ENCODE results near the gene JUND. TPM values are rescaled to one million over a fixed set of nuclear protein-coding genes. Genes with fewer than 3 reads are reported as not detected.

The JUND gene
- total RNA-seq, 2 experiments from 2014 or later, result 254 to 311 TPM

- Mint-ChIP-seq H3K27me3 (peaks cover 14% of the 10 kb centered on the region), H3K9me3 (ENCODE audit: low read depth) (no peaks in the 10 kb centered on the region), H3K27ac (no peak overlapping the region), H3K36me3 (ENCODE audit: low read depth) (no peaks in the 10 kb centered on the region), H3K4me3 (no peak overlapping the region), H3K4me1 (no peaks in the 10 kb centered on the region)
- CTCF ChIA-PET, result interaction anchor here (0.9 kb wide), 1 partner anchor 10 kb away, joined by 3 read pairs; no protein-coding TSS in a partner anchor
- ATAC-seq, result no peak
- intact Hi-C loops (cut with DNase I, micrococcal nuclease), result no loop called here
- POLR2A ChIA-PET, result no interaction called here
- DNase-seq, result no peak
Observed at GRCh38 chr19:18257503-18258470, 23.6 kb downstream of the JUND start.

GRCh38 chr19:18254546-18255503 is 26.6 kb downstream of the JUND start:
- no peaks in the 10 kb centered on the region for H3K36me3 Mint-ChIP-seq (ENCODE audit: low read depth)
- peaks cover 21% of the 10 kb centered on the region for H3K27me3 Mint-ChIP-seq
- no peak for DNase-seq
- H3K4me1 Mint-ChIP-seq, result no peaks in the 10 kb centered on the region
- ChIA-PET CTCF (interaction anchor here (0.6 to 2.3 kb wide), 16 partner anchors 10 to 143 kb away, joined by 3 to 9 read pairs (median 4); partner anchors contain the start of gene LSM4), POLR2A (interaction anchor here (0.7 to 1.0 kb wide), 2 partner anchors 74 to 76 kb away, joined by 3 read pairs; no protein-coding TSS in a partner anchor)
- H3K4me3 Mint-ChIP-seq, result no peak overlapping the region
- H3K27ac Mint-ChIP-seq, result no peak overlapping the region
- intact Hi-C loops (cut with DNase I, micrococcal nuclease), result loop anchor here in 1 of 2 experiments (5.0 kb wide), 1 partner anchor 248 kb away; the partner anchor contains the start of gene ARRDC2
- H3K9me3 Mint-ChIP-seq (ENCODE audit: low read depth), result no peaks in the 10 kb centered on the region
- ATAC-seq, result no peak

GRCh38 chr19:18253716-18254115 is 27.7 kb downstream of the JUND start:
- DNase-seq (no peak), ATAC-seq (no peak)
- no peak overlapping the region for H3K27ac Mint-ChIP-seq
- ChIA-PET CTCF (interaction anchor here (0.6 to 2.3 kb wide), 9 partner anchors 9 to 489 kb away, joined by 3 to 13 read pairs (median 4); no protein-coding TSS in a partner anchor), POLR2A (no interaction called here)
- H3K4me1 Mint-ChIP-seq, result no peaks in the 10 kb centered on the region
- H3K4me3 Mint-ChIP-seq, result no peak overlapping the region
- H3K9me3 Mint-ChIP-seq (ENCODE audit: low read depth), result no peaks in the 10 kb centered on the region
- H3K36me3 Mint-ChIP-seq (ENCODE audit: low read depth), result no peaks in the 10 kb centered on the region
- intact Hi-C loops (cut with DNase I, micrococcal nuclease), result loop anchor here (2.0 to 5.0 kb wide), 2 partner anchors 246 to 247 kb away; partner anchors contain the start of gene ARRDC2 (in 1 of the 2)
- H3K27me3 Mint-ChIP-seq, result peaks cover 21% of the 10 kb centered on the region

- H3K4me3 Mint-ChIP-seq, result no peak overlapping the region
- intact Hi-C loops (cut with DNase I, micrococcal nuclease), result loop anchor here (2.0 to 5.0 kb wide), 2 partner anchors 246 kb away; partner anchors contain the start of gene ARRDC2 (in 1 of the 2)
- H3K36me3 Mint-ChIP-seq (ENCODE audit: low read depth), result no peaks in the 10 kb centered on the region
- no peak for ATAC-seq
- POLR2A ChIA-PET, result interaction anchor here (0.7 kb wide), 1 partner anchor 546 kb away, joined by 5 read pairs; no protein-coding TSS in a partner anchor
- H3K9me3 Mint-ChIP-seq (ENCODE audit: low read depth), result no peaks in the 10 kb centered on the region
- DNase-seq, result no peak
- CTCF ChIA-PET, result interaction anchor here (0.6 to 2.3 kb wide), 12 partner anchors 8 to 490 kb away, joined by 3 to 13 read pairs (median 4); no protein-coding TSS in a partner anchor
- H3K27ac Mint-ChIP-seq, result no peak overlapping the region
- H3K4me1 Mint-ChIP-seq, result no peaks in the 10 kb centered on the region
- peaks cover 21% of the 10 kb centered on the region for H3K27me3 Mint-ChIP-seq
Observed at GRCh38 chr19:18253130-18253529, 28.3 kb downstream of the JUND start.

GRCh38 chr19:18252370-18252717 is 29.1 kb downstream of the JUND start:
- Mint-ChIP-seq H3K4me1 (no peaks in the 10 kb centered on the region), H3K27me3 (peaks cover 21% of the 10 kb centered on the region), H3K27ac (no peak overlapping the region), H3K4me3 (no peak overlapping the region), H3K9me3 (ENCODE audit: low read depth) (no peaks in the 10 kb centered on the region), H3K36me3 (ENCODE audit: low read depth) (no peaks in the 10 kb centered on the region)
- CTCF ChIA-PET, result interaction anchor here (0.6 to 2.1 kb wide), 20 partner anchors 9 to 285 kb away, joined by 3 to 13 read pairs (median 4); no protein-coding TSS in a partner anchor
- DNase-seq, result no peak
- intact Hi-C loops (cut with DNase I, micrococcal nuclease), result loop anchor here (1.0 to 5.0 kb wide), 8 partner anchors 44 to 246 kb away; partner anchors contain the start of genes ARRDC2 (in 1 of the 2) and RAB3A (in 1 of the 2)
- POLR2A ChIA-PET, result no interaction called here
- no peak for ATAC-seq

GRCh38 chr19:18251587-18252369 is 29.6 kb downstream of the JUND start:
- intact Hi-C loops (cut with DNase I, micrococcal nuclease), result loop anchor here (1.0 to 5.0 kb wide), 8 partner anchors 43 to 245 kb away; partner anchors contain the start of genes ARRDC2 (in 1 of the 2) and RAB3A (in 1 of the 2)
- Mint-ChIP-seq H3K36me3 (ENCODE audit: low read depth) (no peaks in the 10 kb centered on the region), H3K27ac (no peak overlapping the region), H3K9me3 (ENCODE audit: low read depth) (no peaks in the 10 kb centered on the region), H3K4me3 (no peak overlapping the region), H3K4me1 (no peaks in the 10 kb centered on the region), H3K27me3 (peaks cover 21% of the 10 kb centered on the region)
- DNase-seq, result peak; percentile 89
- peak; percentile 95 for ATAC-seq
- CTCF ChIA-PET, result interaction anchor here (0.6 to 2.1 kb wide), 18 partner anchors 8 to 286 kb away, joined by 3 to 13 read pairs (median 4); no protein-coding TSS in a partner anchor
- POLR2A ChIA-PET, result no interaction called here

- ChIA-PET POLR2A (no interaction called here), CTCF (interaction anchor here (0.6 to 1.4 kb wide), 8 partner anchors 9 to 150 kb away, joined by 3 to 5 read pairs (median 4); no protein-coding TSS in a partner anchor)
- H3K27me3 Mint-ChIP-seq, result peaks cover 18% of the 10 kb centered on the region
- intact Hi-C loops (cut with DNase I, micrococcal nuclease), result loop anchor here in 1 of 2 experiments (5.0 kb wide), 1 partner anchor 243 kb away; the partner anchor contains the start of gene ARRDC2
- ATAC-seq (no peak), DNase-seq (no peak)
- no peaks in the 10 kb centered on the region for H3K9me3 Mint-ChIP-seq (ENCODE audit: low read depth)
- no peaks in the 10 kb centered on the region for H3K4me1 Mint-ChIP-seq
- H3K36me3 Mint-ChIP-seq (ENCODE audit: low read depth), result no peaks in the 10 kb centered on the region
- H3K27ac Mint-ChIP-seq, result no peak overlapping the region
- no peak overlapping the region for H3K4me3 Mint-ChIP-seq
Observed at GRCh38 chr19:18249834-18250233, 31.6 kb downstream of the JUND start.

GRCh38 chr19:18245297-18245696 is 36.1 kb downstream of the JUND start:
- DNase-seq, result no peak
- ChIA-PET POLR2A (interaction anchor here (0.5 to 0.6 kb wide), 2 partner anchors 57 to 130 kb away, joined by 4 to 6 read pairs; no protein-coding TSS in a partner anchor), CTCF (interaction anchor here (0.6 to 1.2 kb wide), 6 partner anchors 9 to 265 kb away, joined by 3 read pairs; partner anchors contain the start of gene RAB3A)
- Mint-ChIP-seq H3K9me3 (ENCODE audit: low read depth) (no peaks in the 10 kb centered on the region), H3K36me3 (ENCODE audit: low read depth) (no peaks in the 10 kb centered on the region), H3K27me3 (no peaks in the 10 kb centered on the region), H3K4me1 (no peaks in the 10 kb centered on the region), H3K27ac (no peak overlapping the region), H3K4me3 (no peak overlapping the region)
- intact Hi-C loops (cut with DNase I, micrococcal nuclease), result no loop called here
- ATAC-seq, result no peak

- Mint-ChIP-seq H3K36me3 (ENCODE audit: low read depth) (no peaks in the 10 kb centered on the region), H3K27ac (no peak overlapping the region), H3K4me1 (no peaks in the 10 kb centered on the region), H3K27me3 (peaks cover 15% of the 10 kb centered on the region), H3K4me3 (no peak overlapping the region), H3K9me3 (ENCODE audit: low read depth) (no peaks in the 10 kb centered on the region)
- ATAC-seq (no peak), DNase-seq (peak; percentile 40)
- CTCF ChIA-PET, result no interaction called here
- intact Hi-C loops (cut with DNase I, micrococcal nuclease), result no loop called here
- POLR2A ChIA-PET, result no interaction called here
Observed at GRCh38 chr19:18239303-18239702, 42.1 kb downstream of the JUND start.

GRCh38 chr19:18234194-18234593 is 47.2 kb downstream of the JUND start:
- no peak overlapping the region for H3K4me3 Mint-ChIP-seq
- H3K27ac Mint-ChIP-seq, result no peak overlapping the region
- no peaks in the 10 kb centered on the region for H3K36me3 Mint-ChIP-seq (ENCODE audit: low read depth)
- intact Hi-C loops (cut with DNase I, micrococcal nuclease), result no loop called here
- ATAC-seq, result no peak
- peaks cover 50% of the 10 kb centered on the region for H3K27me3 Mint-ChIP-seq
- POLR2A ChIA-PET, result no interaction called here
- CTCF ChIA-PET, result no interaction called here
- DNase-seq, result no peak
- peaks cover 4% of the 10 kb centered on the region for H3K4me1 Mint-ChIP-seq
- peaks cover 4% of the 10 kb centered on the region for H3K9me3 Mint-ChIP-seq (ENCODE audit: low read depth)
